Esophagus squamous epithelium (tissue), 4 donors: ENCODE measurements around the gene PDZD4.

Source experiments
- POLR2A ChIP-seq, 4 donors: fragments of 450-650 bp; IDR thresholded peaks; one replicate each; pipeline ENCODE4 v1.6.1; 2017; ENCODE audit warnings: antibody characterized with exemption in 4 of 4, mild to moderate bottlenecking in 4 of 4, moderate library complexity in 3 of 4
- TF ChIP-seq, protein P1 (sequence below), 6 experiments: fragments of 450-650 bp in 4 of 6; fragments of 200-600 bp in 2 of 6; sonication (generic) in 2 of 6; IDR thresholded peaks; one replicate each; pipeline ENCODE4 v1.5.1; 2016 to 2019; ENCODE audit warnings: antibody characterized with exemption in 6 of 6, mild to moderate bottlenecking in 4 of 6, moderate library complexity in 4 of 6

DNA sequence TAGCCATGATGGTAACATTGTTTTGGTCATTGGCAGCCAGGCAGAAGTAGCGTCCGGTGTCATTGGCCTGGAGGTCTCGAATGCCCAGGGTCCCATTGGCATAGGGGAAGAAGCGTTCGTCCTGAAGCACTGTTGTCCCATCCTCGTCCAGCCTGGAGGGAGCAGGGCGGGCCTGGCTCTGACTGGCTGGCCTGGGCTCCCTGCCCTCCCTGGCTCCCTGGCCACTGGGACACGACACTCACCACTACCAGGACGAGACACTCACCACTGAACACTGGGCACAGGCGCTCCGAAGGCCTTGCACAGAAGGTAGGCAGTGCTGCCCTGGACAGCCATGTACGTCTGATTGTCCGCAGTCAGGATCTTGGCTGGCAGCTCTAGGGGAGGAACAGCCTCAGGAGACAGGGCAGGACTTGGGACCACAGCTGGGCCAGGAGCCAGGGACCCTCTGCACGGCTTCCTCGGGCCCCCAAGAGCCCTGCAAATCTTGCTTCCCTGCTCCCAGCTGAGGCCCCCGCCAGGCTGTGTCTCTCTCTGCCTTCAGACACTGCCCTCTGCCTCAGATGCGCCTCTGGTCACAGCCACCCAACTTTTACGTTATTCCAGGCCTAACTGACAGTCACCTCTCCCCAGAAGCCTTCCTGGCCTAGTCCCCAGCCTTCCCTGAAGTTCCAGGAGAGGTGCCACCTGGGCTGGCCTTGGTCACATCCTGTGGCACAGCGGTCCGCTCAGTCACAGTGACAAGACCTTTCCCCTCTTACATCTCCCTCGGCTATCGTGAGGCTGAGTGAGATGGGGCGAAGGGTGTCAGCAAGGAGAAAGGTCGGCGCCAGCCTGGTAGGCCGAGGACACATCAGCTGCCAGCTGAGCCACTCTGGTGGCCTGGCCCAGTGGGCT lies 38.5 kb upstream of the PDZD4 start:
- TF ChIP-seq, protein P1, sequence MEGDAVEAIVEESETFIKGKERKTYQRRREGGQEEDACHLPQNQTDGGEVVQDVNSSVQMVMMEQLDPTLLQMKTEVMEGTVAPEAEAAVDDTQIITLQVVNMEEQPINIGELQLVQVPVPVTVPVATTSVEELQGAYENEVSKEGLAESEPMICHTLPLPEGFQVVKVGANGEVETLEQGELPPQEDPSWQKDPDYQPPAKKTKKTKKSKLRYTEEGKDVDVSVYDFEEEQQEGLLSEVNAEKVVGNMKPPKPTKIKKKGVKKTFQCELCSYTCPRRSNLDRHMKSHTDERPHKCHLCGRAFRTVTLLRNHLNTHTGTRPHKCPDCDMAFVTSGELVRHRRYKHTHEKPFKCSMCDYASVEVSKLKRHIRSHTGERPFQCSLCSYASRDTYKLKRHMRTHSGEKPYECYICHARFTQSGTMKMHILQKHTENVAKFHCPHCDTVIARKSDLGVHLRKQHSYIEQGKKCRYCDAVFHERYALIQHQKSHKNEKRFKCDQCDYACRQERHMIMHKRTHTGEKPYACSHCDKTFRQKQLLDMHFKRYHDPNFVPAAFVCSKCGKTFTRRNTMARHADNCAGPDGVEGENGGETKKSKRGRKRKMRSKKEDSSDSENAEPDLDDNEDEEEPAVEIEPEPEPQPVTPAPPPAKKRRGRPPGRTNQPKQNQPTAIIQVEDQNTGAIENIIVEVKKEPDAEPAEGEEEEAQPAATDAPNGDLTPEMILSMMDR (IDR thresholded peaks at IDR 0.05) = no peak
- TF ChIP-seq POLR2A (IDR thresholded peaks at IDR 0.05) = no peak
